MCF 10A (cell line): ENCODE results near the gene DLX4. TPM values are rescaled to one million over a fixed set of nuclear protein-coding genes. Genes with fewer than 3 reads are reported as not detected.

Source experiments
- BruUV-seq: library from RNA; stranded (reverse); fragments of 400-500 nt; replicated peaks from 2 replicates; lab custom pipeline; 2021; lab: Mats Ljungman, UMichigan
- CTCF ChIA-PET: fragments of 300-600 bp; sonication (Branson Sonifier 250); formaldehyde crosslinking; extraction: SDS; loops from one replicate; lab custom pipeline; 2021; ENCODE audit warnings: antibody characterized with exemption, inconsistent platforms; lab: Yijun Ruan, JAX
- POLR2A ChIA-PET: fragments of 300-600, 350-650 bp; sonication (Branson Sonifier 250); formaldehyde crosslinking; extraction: SDS; loops from one replicate; lab custom pipeline; 2020; ENCODE audit warnings: antibody characterized with exemption, inconsistent platforms; lab: Yijun Ruan, JAX
- DNase-seq: peaks from one replicate; pipeline ENCODE4 v3.0.0-alpha.2; 2018; ENCODE audit not compliant: unreplicated experiment
- H3K27ac Mint-ChIP-seq: one replicate; pipeline ENCODE4 v1.8.0; 2022; ENCODE audit warnings: mild to moderate bottlenecking, low read depth, mixed read lengths; ENCODE audit not compliant: unreplicated experiment
- H3K27me3 Mint-ChIP-seq: one replicate; pipeline ENCODE4 v1.8.0; 2022; ENCODE audit warnings: mixed read lengths; ENCODE audit not compliant: insufficient read depth, unreplicated experiment
- H3K36me3 Mint-ChIP-seq: one replicate; pipeline ENCODE4 v1.8.0; 2022; ENCODE audit warnings: mild to moderate bottlenecking, moderate library complexity, mixed read lengths; ENCODE audit not compliant: insufficient read depth, unreplicated experiment
- H3K4me1 Mint-ChIP-seq: one replicate; pipeline ENCODE4 v1.8.0; 2022; ENCODE audit warnings: mixed read lengths; ENCODE audit not compliant: insufficient read depth, unreplicated experiment
- H3K4me3 Mint-ChIP-seq: one replicate; pipeline ENCODE4 v1.8.0; 2022; ENCODE audit warnings: mild to moderate bottlenecking, moderate library complexity, mixed read lengths; ENCODE audit not compliant: unreplicated experiment
- H3K9me3 Mint-ChIP-seq: one replicate; pipeline ENCODE4 v1.8.0; 2022; ENCODE audit warnings: mixed read lengths; ENCODE audit not compliant: unreplicated experiment
- intact Hi-C: fragments of 100-400 bp; cut with micrococcal nuclease; formaldehyde crosslinking; loops from 2 replicates; pipeline ENCODE4 v1.14.1; 2022
- total RNA-seq: library from RNA; stranded (reverse); gene quantifications from 2 replicates; pipeline ENCODE4 v1.2.3, GENCODE V29; 2022
- TF ChIP-seq, protein P1 (sequence below): fragments of 200-600 bp; IDR thresholded peaks from one replicate; pipeline ENCODE4 v1.8.0; 2022; ENCODE audit warnings: antibody characterized with exemption, mild to moderate bottlenecking; ENCODE audit not compliant: unreplicated experiment

Gene DLX4
- total RNA-seq, 1 experiment from 2014 or later, result 0.56 TPM

DNA sequence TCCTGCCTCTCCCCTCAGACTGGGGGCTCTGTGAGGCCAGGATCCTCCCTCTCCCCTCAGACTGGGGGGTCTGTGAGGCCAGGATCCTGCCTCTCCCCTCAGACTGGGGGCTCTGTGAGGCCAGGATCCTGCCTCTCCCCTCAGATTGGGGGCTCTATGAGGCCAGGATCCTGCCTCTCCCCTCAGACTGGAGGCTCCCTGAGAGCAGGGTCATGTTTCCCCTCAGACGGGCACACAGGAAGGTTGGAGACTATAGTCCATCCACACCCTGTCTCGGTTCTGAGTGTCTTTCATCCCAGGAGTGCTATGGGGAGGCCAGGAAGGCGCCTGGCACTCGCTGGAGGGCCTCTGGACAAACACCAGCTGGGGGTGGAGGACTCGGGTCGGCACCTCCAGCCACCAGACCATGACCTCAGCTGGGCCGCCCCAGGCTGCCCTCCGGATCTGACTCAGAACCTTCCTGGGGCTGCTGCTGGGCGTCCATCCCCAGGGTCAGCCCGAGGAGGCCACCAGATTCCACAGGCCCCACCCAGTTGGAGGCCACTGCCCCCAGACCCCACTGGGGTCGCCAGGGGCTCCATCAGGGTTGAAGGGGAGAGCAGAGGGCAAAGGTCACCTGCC is 21.9 kb upstream of the DLX4 start:
- Mint-ChIP-seq H3K36me3 (no peaks in the 10 kb centered on the region), H3K27ac (no peak overlapping the region), H3K4me1 (peaks cover 5% of the 10 kb centered on the region), H3K27me3 (peaks cover 80% of the 10 kb centered on the region), H3K4me3 (no peak overlapping the region), H3K9me3 (no peaks in the 10 kb centered on the region)
- DNase-seq, result no peak
- no TSS peak for BruUV-seq
- ChIA-PET POLR2A (no interaction called here), CTCF (interaction anchor here (12.3 kb wide), 1 partner anchor 49 kb away, joined by 241 read pairs; the partner anchor contains the start of gene DLX3)
- intact Hi-C loops, result no loop called here
- TF ChIP-seq, protein P1, sequence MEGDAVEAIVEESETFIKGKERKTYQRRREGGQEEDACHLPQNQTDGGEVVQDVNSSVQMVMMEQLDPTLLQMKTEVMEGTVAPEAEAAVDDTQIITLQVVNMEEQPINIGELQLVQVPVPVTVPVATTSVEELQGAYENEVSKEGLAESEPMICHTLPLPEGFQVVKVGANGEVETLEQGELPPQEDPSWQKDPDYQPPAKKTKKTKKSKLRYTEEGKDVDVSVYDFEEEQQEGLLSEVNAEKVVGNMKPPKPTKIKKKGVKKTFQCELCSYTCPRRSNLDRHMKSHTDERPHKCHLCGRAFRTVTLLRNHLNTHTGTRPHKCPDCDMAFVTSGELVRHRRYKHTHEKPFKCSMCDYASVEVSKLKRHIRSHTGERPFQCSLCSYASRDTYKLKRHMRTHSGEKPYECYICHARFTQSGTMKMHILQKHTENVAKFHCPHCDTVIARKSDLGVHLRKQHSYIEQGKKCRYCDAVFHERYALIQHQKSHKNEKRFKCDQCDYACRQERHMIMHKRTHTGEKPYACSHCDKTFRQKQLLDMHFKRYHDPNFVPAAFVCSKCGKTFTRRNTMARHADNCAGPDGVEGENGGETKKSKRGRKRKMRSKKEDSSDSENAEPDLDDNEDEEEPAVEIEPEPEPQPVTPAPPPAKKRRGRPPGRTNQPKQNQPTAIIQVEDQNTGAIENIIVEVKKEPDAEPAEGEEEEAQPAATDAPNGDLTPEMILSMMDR, result no peak

DNA sequence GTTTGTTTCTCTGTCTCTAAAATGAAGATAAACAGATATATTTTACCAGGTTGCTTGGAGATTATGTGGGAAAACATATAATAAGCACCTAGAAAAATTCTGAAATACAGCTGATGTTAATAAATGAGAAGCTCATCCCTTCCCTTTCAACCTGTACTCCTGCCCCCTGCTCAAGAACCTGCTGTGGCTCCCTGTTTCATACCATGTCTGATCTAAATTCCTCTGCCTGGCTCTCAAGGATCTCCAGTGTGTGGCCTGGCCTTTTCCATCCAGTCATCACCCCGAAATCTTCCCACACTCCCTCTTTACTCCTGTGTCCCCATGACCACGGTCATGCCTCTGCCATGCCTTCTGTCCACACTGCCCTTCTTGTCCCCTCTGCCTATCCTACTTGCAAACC is 19.4 kb upstream of the DLX4 start:
- Mint-ChIP-seq H3K4me1 (peaks cover 5% of the 10 kb centered on the region), H3K27me3 (peaks cover 61% of the 10 kb centered on the region), H3K27ac (no peak overlapping the region), H3K9me3 (no peaks in the 10 kb centered on the region), H3K4me3 (no peak overlapping the region), H3K36me3 (no peaks in the 10 kb centered on the region)
- no peak for DNase-seq
- intact Hi-C loops, result no loop called here
- BruUV-seq, result no TSS peak
- CTCF ChIA-PET, result interaction anchor here (0.5 to 12.3 kb wide), 2 partner anchors 47 to 305 kb away, joined by 3 to 241 read pairs; partner anchors contain the start of gene DLX3
- TF ChIP-seq, protein P1, result no peak
- POLR2A ChIA-PET, result interaction anchor here (0.9 kb wide), 1 partner anchor 34 kb away, joined by 3 read pairs; no protein-coding TSS in a partner anchor

DNA sequence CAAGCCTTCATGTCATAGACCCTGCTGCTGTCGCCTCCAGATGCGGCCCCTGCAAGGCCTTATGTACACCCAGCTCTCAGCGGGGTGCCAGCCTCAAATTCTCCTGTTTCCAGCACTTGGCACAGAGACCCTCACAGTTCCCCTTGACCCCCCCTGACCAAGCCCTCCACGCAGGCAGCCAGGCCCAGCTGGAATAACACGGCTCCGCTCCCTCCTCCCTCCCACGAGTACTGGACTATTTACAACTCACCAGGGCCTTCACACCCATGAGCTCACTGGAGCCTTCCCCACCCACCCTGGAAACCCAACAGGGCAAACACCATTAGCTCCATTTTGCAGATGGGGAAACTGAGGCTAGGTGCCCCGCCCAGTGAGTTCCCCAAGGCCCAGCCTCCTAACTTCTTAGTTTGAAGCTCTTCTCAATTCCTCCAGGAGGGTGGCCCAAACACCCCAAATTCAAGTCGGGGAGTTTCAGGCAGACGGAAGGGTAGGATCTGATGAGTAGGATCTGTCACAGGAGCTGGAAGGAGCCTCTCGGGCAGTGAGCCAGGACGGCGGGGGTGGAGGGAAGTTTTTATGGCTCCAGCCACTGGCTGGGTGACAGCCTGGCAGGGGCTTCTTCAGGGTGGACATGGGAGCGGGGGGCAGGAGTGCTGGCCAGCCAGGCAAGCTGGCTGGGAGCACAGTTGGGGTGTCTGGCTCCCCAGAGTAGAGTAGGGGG is 17.5 kb upstream of the DLX4 start:
- TF ChIP-seq, protein P1, result no peak
- POLR2A ChIA-PET, result interaction anchor here (0.5 to 2.8 kb wide), 6 partner anchors 9 to 68 kb away, joined by 3 to 13 read pairs (median 6); partner anchors contain the start of gene DLX3
- H3K9me3 Mint-ChIP-seq, result no peaks in the 10 kb centered on the region
- peaks cover 5% of the 10 kb centered on the region for H3K4me1 Mint-ChIP-seq
- CTCF ChIA-PET, result interaction anchor here (0.6 to 12.3 kb wide), 27 partner anchors 9 to 202 kb away, joined by 3 to 241 read pairs (median 5); partner anchors contain the start of genes DLX3 and DLX4
- DNase-seq, result peak; percentile 43
- intact Hi-C loops, result loop anchor here (1.0 kb wide), 1 partner anchor 45 kb away; no protein-coding TSS in a partner anchor
- peaks cover 44% of the 10 kb centered on the region for H3K27me3 Mint-ChIP-seq
- H3K27ac Mint-ChIP-seq, result no peak overlapping the region
- no peak overlapping the region for H3K4me3 Mint-ChIP-seq
- no TSS peak for BruUV-seq
- no peaks in the 10 kb centered on the region for H3K36me3 Mint-ChIP-seq
